22Rv1 (cell line): Measurements from ENCODE around the gene NRP2.

Experiments used
- CTCF ChIP-seq: fragments of 450-650 bp; IDR thresholded peaks from 2 replicates; pipeline ENCODE4 v1.5.1; 2017; ENCODE audit warnings: mild to moderate bottlenecking
- ZFX ChIP-seq: fragments of 450-650 bp; IDR thresholded peaks from 2 replicates; pipeline ENCODE4 v1.6.1; 2017; ENCODE audit warnings: antibody characterized with exemption, borderline replicate concordance

- no peak for TF ChIP-seq CTCF
- no peak for TF ChIP-seq ZFX
These were observed 21.0 kb upstream of the NRP2 start for GRCh38 chr2:205661281-205661680.
